AG10803 (cell line): ENCODE results near the gene NSUN6.
A peak's percentile ranks its signal among the peaks of the same experiment; 100 is the strongest.

Source experiments
- DNase-seq: peaks from one replicate; pipeline ENCODE4 v3.0.0; 2010; ENCODE audit warnings: low read depth
- H3K4me3 ChIP-seq: 2 replicates; pipeline ENCODE4 v1.5.1; 2011; ENCODE audit warnings: mild to moderate bottlenecking, low read length, control low read depth
- TF ChIP-seq, protein P1 (sequence below): conservative IDR thresholded peaks from 2 replicates; pipeline ENCODE4 v1.5.1; 2011; ENCODE audit warnings: mild to moderate bottlenecking, low read length, control low read depth, inconsistent platforms

The NSUN6 gene

DNA sequence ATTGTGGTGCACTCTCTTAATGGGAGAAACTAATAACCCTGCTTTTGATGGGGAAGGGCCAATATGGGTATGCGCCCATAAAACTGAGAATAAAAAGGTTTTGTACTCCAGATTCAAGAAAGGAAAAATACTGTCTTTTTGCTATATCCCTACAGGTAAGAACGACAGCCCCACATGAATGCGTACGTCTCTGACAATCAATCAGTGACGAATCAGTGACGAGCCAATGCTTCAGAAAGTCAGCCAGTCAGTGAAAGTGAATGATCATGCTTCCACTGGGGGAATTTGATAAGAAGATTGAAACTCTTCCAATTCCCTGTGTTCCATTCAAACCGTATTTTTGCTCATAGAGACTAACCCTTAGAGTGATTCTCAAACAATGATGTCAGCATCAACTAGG lies 34.2 kb upstream of the NSUN6 start:
- DNase-seq, result no peak
- TF ChIP-seq, protein P1, sequence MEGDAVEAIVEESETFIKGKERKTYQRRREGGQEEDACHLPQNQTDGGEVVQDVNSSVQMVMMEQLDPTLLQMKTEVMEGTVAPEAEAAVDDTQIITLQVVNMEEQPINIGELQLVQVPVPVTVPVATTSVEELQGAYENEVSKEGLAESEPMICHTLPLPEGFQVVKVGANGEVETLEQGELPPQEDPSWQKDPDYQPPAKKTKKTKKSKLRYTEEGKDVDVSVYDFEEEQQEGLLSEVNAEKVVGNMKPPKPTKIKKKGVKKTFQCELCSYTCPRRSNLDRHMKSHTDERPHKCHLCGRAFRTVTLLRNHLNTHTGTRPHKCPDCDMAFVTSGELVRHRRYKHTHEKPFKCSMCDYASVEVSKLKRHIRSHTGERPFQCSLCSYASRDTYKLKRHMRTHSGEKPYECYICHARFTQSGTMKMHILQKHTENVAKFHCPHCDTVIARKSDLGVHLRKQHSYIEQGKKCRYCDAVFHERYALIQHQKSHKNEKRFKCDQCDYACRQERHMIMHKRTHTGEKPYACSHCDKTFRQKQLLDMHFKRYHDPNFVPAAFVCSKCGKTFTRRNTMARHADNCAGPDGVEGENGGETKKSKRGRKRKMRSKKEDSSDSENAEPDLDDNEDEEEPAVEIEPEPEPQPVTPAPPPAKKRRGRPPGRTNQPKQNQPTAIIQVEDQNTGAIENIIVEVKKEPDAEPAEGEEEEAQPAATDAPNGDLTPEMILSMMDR, result no peak
- H3K4me3 ChIP-seq, result no peak overlapping the region

GRCh38 chr10:18684953-18685352 lies 33.6 kb upstream of the NSUN6 start:
- no peak for DNase-seq
- no peak overlapping the region for H3K4me3 ChIP-seq
- TF ChIP-seq, protein P1, result no peak

GRCh38 chr10:18684416-18684815 lies 33.0 kb upstream of the NSUN6 start:
- TF ChIP-seq, protein P1, result no peak
- DNase-seq, result no peak
- no peak overlapping the region for H3K4me3 ChIP-seq

DNA sequence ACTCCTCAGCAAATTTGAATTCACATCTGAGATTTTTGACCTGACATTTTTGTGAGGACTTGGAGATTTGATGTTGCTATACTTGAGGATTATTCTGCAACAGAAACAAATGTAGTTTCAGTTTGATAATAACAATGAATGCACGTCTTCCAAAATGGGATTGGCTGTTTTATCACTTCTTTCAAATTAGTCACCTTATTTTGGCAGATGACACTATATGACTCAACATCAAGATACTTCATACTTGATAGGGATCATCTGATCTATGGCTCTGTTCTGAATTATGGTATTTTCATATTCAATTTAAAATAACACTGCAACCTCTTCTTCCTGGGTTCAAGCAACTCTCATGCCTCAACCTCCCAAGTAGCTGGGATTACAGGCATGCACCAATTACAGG lies 32.0 kb upstream of the NSUN6 start:
- H3K4me3 ChIP-seq, result no peak overlapping the region
- DNase-seq, result peak; percentile 69
- TF ChIP-seq, protein P1, result no peak

GRCh38 chr10:18681971-18682411 lies 30.6 kb upstream of the NSUN6 start:
- H3K4me3 ChIP-seq, result no peak overlapping the region
- TF ChIP-seq, protein P1, result no peak
- peak; percentile 68 for DNase-seq

- no peak overlapping the region for H3K4me3 ChIP-seq
- DNase-seq, result peak; percentile 83
- TF ChIP-seq, protein P1, result no peak
Measured at GRCh38 chr10:18681366-18681765, 30.0 kb upstream of the NSUN6 start.

DNA sequence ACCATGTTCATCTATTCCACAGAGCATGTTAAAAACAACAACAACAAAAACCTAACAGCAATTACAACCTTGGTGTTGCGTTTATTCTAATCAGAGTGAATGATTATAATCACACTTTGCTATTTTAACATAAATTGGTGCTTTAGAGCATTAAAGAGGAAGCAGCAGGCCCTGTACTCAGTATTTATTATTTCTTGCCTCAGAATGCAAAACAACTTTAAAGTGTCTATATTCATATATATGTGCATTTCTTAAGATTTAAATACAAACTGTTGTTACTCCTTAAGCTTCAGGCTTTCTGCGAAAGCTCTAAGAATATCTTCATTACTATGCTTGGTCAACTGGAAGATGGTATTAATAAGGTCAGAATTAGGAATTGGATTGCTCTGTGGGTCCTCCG lies 29.4 kb upstream of the NSUN6 start:
- no peak for DNase-seq
- TF ChIP-seq, protein P1, result no peak
- H3K4me3 ChIP-seq, result no peak overlapping the region
